ENCODE results near the gene ANGPT4. TPM values are rescaled to one million over a fixed set of nuclear protein-coding genes. Genes with fewer than 3 reads are reported as not detected.

Gene ANGPT4
- total RNA-seq, 4 donors from 2014 or later = 0.63 to 4.7 (median 1.3) TPM

DNA sequence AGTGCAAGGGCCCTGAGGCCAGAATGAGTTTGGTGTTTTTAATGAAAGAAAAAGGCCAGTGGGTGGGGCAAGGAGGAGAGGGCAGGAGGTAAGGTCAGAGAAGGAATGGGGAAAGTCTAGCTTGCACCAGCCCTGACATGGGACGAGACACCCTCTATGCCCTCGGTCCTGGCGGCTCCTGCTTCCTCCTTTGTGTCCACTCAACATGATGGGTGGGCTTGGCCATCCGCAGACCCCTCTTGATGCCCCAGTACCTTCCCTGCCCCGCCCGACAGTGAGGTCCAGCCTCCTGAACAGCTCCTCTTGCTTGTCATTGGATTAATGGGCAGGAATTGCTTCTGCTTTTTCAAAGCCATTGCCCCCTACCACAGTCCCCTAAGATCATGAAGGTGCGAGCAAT, 33.6 kb upstream of the ANGPT4 start:
- no peaks in the 10 kb centered on the region for H3K36me3 ChIP-seq
- peaks cover 0 to 4% (median 0%) of the 10 kb centered on the region in 4 donors for H3K4me1 ChIP-seq
- 89 to 91% methylated on average over 7 of the region's 7 CpGs for WGBS, 2 donors
- no peak for DNase-seq (ENCODE audit: low spot score in 2 of 2)
- no peaks in the 10 kb centered on the region for H3K9me3 ChIP-seq
- peaks cover 0 to 12% of the 10 kb centered on the region in 2 donors for H3K27me3 ChIP-seq
- TF ChIP-seq, protein P1, sequence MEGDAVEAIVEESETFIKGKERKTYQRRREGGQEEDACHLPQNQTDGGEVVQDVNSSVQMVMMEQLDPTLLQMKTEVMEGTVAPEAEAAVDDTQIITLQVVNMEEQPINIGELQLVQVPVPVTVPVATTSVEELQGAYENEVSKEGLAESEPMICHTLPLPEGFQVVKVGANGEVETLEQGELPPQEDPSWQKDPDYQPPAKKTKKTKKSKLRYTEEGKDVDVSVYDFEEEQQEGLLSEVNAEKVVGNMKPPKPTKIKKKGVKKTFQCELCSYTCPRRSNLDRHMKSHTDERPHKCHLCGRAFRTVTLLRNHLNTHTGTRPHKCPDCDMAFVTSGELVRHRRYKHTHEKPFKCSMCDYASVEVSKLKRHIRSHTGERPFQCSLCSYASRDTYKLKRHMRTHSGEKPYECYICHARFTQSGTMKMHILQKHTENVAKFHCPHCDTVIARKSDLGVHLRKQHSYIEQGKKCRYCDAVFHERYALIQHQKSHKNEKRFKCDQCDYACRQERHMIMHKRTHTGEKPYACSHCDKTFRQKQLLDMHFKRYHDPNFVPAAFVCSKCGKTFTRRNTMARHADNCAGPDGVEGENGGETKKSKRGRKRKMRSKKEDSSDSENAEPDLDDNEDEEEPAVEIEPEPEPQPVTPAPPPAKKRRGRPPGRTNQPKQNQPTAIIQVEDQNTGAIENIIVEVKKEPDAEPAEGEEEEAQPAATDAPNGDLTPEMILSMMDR (IDR thresholded peaks at IDR 0.05) = no peak
- TF ChIP-seq EP300 (IDR thresholded peaks at IDR 0.05) = no peak
- TF ChIP-seq POLR2A (IDR thresholded peaks at IDR 0.05) = no peak
- H3K27ac ChIP-seq = no peak overlapping the region
- no peak overlapping the region for H3K4me3 ChIP-seq

- DNase-seq (ENCODE audit: low spot score in 2 of 2) = no peak
- peaks cover 0 to 11% of the 10 kb centered on the region in 2 donors for H3K27me3 ChIP-seq
These were observed 30.7 kb upstream of the ANGPT4 start for GRCh38 chr20:946826-947225.

DNA sequence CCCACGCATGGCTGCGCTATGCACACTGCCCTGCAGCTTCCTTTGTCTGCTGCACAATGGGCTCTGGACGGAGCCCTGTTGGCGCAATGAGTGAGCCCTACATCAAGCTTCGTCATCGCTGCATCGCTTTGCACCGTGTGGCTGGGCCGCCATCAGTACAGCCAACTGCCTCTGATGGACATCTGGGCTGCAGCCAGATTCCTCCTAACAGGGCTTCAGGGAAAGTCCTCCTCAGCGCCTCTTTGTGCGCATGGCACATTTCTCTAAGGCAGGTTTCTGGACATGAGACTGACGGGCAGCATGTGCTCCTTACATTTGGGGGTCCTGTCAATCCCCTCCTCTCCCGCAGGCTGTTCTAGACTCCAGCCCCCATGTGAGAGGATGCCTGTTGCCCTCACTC, 29.7 kb upstream of the ANGPT4 start:
- TF ChIP-seq, protein P1 (IDR thresholded peaks at IDR 0.05) = no peak
- TF ChIP-seq EP300 (IDR thresholded peaks at IDR 0.05) = no peak
- TF ChIP-seq POLR2A (IDR thresholded peaks at IDR 0.05) = no peak
- H3K9me3 ChIP-seq = no peaks in the 10 kb centered on the region
- no peaks in the 10 kb centered on the region for H3K4me1 ChIP-seq
- 83 to 92% methylated on average over 13 of the region's 13 CpGs for WGBS, 2 donors
- H3K27ac ChIP-seq = no peak overlapping the region
- peaks cover 0 to 11% of the 10 kb centered on the region in 2 donors for H3K27me3 ChIP-seq
- no peak overlapping the region for H3K4me3 ChIP-seq
- no peaks in the 10 kb centered on the region for H3K36me3 ChIP-seq
- DNase-seq (ENCODE audit: low spot score in 2 of 2) = no peak

More at GRCh38 chr20:946826-947225, 30.7 kb upstream of the ANGPT4 start:
- TF ChIP-seq, protein P1 (IDR thresholded peaks at IDR 0.05) = no peak
- TF ChIP-seq EP300 (IDR thresholded peaks at IDR 0.05) (no peak), POLR2A (IDR thresholded peaks at IDR 0.05) (no peak)
- Histone ChIP-seq H3K4me3 (no peak overlapping the region), H3K9me3 (no peaks in the 10 kb centered on the region), H3K27ac (no peak overlapping the region), H3K36me3 (no peaks in the 10 kb centered on the region), H3K4me1 (no peaks in the 10 kb centered on the region)
- 60 to 89% methylated on average over 6 to 7 of the region's 8 CpGs for WGBS, 2 donors

- no peak for TF ChIP-seq POLR2A (IDR thresholded peaks at IDR 0.05)
- TF ChIP-seq, protein P1 (IDR thresholded peaks at IDR 0.05) = no peak
- TF ChIP-seq EP300 (IDR thresholded peaks at IDR 0.05) = no peak
- DNase-seq (ENCODE audit: low spot score in 2 of 2) = no peak
- no peak overlapping the region for H3K4me3 ChIP-seq
- WGBS, 2 donors = 72 to 76% methylated on average over 13 of the region's 13 CpGs
- H3K36me3 ChIP-seq = no peaks in the 10 kb centered on the region
- H3K9me3 ChIP-seq = no peaks in the 10 kb centered on the region
- H3K27me3 ChIP-seq = peaks cover 0 to 11% of the 10 kb centered on the region in 2 donors
- no peaks in the 10 kb centered on the region for H3K4me1 ChIP-seq
- H3K27ac ChIP-seq = no peak overlapping the region
These were observed 28.8 kb upstream of the ANGPT4 start for GRCh38 chr20:944774-945410.

DNA sequence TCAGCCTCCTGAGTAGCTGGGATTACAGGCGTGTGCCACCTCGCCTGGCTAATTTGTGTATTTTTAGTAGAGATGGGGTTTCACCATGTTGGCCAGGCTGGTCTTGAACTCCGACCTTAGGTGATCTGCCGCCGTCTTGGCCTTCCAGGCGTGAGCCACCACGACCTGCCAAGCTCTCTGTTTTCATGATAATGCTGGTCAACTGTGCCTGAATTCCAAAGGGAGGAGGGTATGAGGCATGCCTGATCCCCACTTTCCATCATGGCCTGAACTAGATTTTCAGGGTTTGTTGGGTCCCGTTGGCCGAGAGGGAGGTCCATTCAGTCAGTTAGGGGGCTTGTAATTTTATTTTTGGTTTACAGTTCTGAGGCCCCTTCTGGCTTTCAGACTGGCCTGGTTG, 28.0 kb upstream of the ANGPT4 start:
- Histone ChIP-seq H3K9me3 (no peaks in the 10 kb centered on the region), H3K36me3 (no peaks in the 10 kb centered on the region), H3K27me3 (peaks cover 0 to 11% of the 10 kb centered on the region in 2 donors), H3K4me3 (no peak overlapping the region), H3K27ac (no peak overlapping the region), H3K4me1 (no peaks in the 10 kb centered on the region)
- TF ChIP-seq POLR2A (IDR thresholded peaks at IDR 0.05) (no peak), EP300 (IDR thresholded peaks at IDR 0.05) (no peak)
- TF ChIP-seq, protein P1 (IDR thresholded peaks at IDR 0.05) = no peak
- 86 to 87% methylated on average over 9 of the region's 9 CpGs for WGBS, 2 donors
- DNase-seq (ENCODE audit: low spot score in 2 of 2) = no peak

Measured in tibial nerve (tissue), 4 donors.